GM12878 (cell line): ENCODE results near the gene TRPM6.

Experiments
- CTCF ChIP-seq, 3 experiments: IDR thresholded peaks in 2 of 3; conservative IDR thresholded peaks in 1 of 3; 2 replicates each; pipeline ENCODE4 v1.5.1; 2011; ENCODE audit warnings: low read depth in 3 of 3, low read length in 3 of 3, mild to moderate bottlenecking in 3 of 3, control low read depth in 2 of 3, moderate library complexity in 2 of 3, inconsistent platforms in 1 of 3, mixed read lengths in 1 of 3; ENCODE audit not compliant: control insufficient read depth in 2 of 3, insufficient read depth in 1 of 3; ENCODE audit errors: extremely low read depth in 1 of 3
- EP300 ChIP-seq, 2 experiments: fragments of 150-350 bp in 1 of 2; IDR thresholded peaks; 2 replicates each; pipeline ENCODE4 v1.6.1; 2011 to 2012; ENCODE audit warnings: low read depth in 2 of 2, low read length in 2 of 2, borderline replicate concordance in 1 of 2, improper control_type of control experiment in 1 of 2, inconsistent platforms in 1 of 2; ENCODE audit not compliant: control insufficient read depth in 1 of 2
- NBN ChIP-seq: fragments of 450-650 bp; IDR thresholded peaks from 2 replicates; pipeline ENCODE4 v1.6.1; 2016
- POLR2A ChIP-seq: IDR thresholded peaks from 2 replicates; pipeline ENCODE4 v1.6.1; 2011; ENCODE audit warnings: low read depth, mild to moderate bottlenecking, low read length
- POLR2AphosphoS5 ChIP-seq: IDR thresholded peaks from 2 replicates; pipeline ENCODE4 v1.6.1; 2011; ENCODE audit warnings: mild to moderate bottlenecking, low read length, inconsistent platforms
- POU2F2 ChIP-seq: IDR thresholded peaks from 3 replicates; pipeline ENCODE4 v1.6.1; 2011; ENCODE audit warnings: low read depth, mild to moderate bottlenecking, low read length, borderline replicate concordance
- SIN3A ChIP-seq: IDR thresholded peaks from 2 replicates; pipeline ENCODE4 v1.6.1; 2012; ENCODE audit warnings: low read depth, low read length, improper control_type of control experiment
- TCF12 ChIP-seq: IDR thresholded peaks from 2 replicates; pipeline ENCODE4 v1.6.1; 2011; ENCODE audit warnings: low read depth, mild to moderate bottlenecking, low read length
- ZNF24 ChIP-seq: fragments of 450-650 bp; IDR thresholded peaks from 2 replicates; pipeline ENCODE4 v1.6.1; 2017; ENCODE audit warnings: antibody characterized with exemption, mild to moderate bottlenecking
- ZNF274 ChIP-seq: IDR thresholded peaks from one replicate; pipeline ENCODE4 v1.8.0; 2011; ENCODE audit not compliant: insufficient read length, insufficient read depth

- TF ChIP-seq NBN (no peak), POLR2AphosphoS5 (no peak), POLR2A (no peak), POU2F2 (no peak), EP300 (IDR thresholded peaks at IDR 0.05; ENCODE audit: borderline replicate concordance in 1 of 2, control insufficient read depth in 1 of 2, low read depth in 2 of 2, low read length in 2 of 2) (no peak), TCF12 (no peak), SIN3A (no peak), ZNF24 (no peak), CTCF (IDR thresholded peaks at IDR 0.05 in 2 of 3, conservative IDR thresholded peaks at IDR 0.05 in 1 of 3; ENCODE audit: control insufficient read depth in 2 of 3, extremely low read depth in 1 of 3, insufficient read depth in 1 of 3, low read depth in 3 of 3, low read length in 3 of 3) (no peak), ZNF274 (no peak)
Measured at GRCh38 chr9:74755355-74755754, 132.4 kb downstream of the TRPM6 start.
